Caki2 (cell line): ENCODE results near the gene NCF2. TPM values are rescaled to one million over a fixed set of nuclear protein-coding genes. Genes with fewer than 3 reads are reported as not detected.
A peak's percentile ranks its signal among the peaks of the same experiment; 100 is the strongest.
"Not testable (repeated sequence)": the region's sequence is repeated elsewhere in the genome, so short reads cannot be mapped to it uniquely, and the experiment has no call there.

Experiments
- DNase-seq: peaks from one replicate; pipeline ENCODE4 v3.0.0-alpha.2; 2015; ENCODE audit warnings: low read depth
- in situ Hi-C: cut with HindIII; loops from 2 replicates; pipeline ENCODE4 v1.10.0; 2016; ENCODE audit warnings: low sequenced_read_pairs, low pct_unique_long_range_greater_than_20kb, mixed read lengths
- total RNA-seq: library from RNA; depleted of rRNA; stranded (reverse); fragments of >200 nt; shearing (Covaris generic); gene quantifications from 2 replicates; pipeline ENCODE4 v1.2.3, GENCODE V29; 2014; ENCODE audit warnings: low replicate concordance; rRNA removed

The NCF2 gene
- total RNA-seq = 3.1 and 9.9 TPM in 2 replicates

GRCh38 chr1:183590244-183591191 lies at the start of gene NCF2:
TSS of gene NCF2 (minus strand) at chr1:183590459. CDS start at chr1:183590329, 130 bp downstream.
- in situ Hi-C loops = no loop called here
- no peak for DNase-seq

- in situ Hi-C loops = no loop called here
Measured at GRCh38 chr1:183638649-183639387, 48.6 kb upstream of the NCF2 start.

GRCh38 chr1:183636783-183637182 lies 46.5 kb upstream of the NCF2 start:
- no peak for DNase-seq
- in situ Hi-C loops = no loop called here

More at GRCh38 chr1:183638649-183639387, 48.6 kb upstream of the NCF2 start:
- no peak for DNase-seq

- in situ Hi-C loops = no loop called here
- DNase-seq = no peak
Measured at GRCh38 chr1:183636334-183636682, 46.0 kb upstream of the NCF2 start.

GRCh38 chr1:183635606-183636333 lies 45.5 kb upstream of the NCF2 start, which contains the start of gene ARPC5:
TSS of gene ARPC5 (minus strand) at chr1:183635783. CDS start at chr1:183635659, 124 bp downstream.
- in situ Hi-C loops = no loop called here
- peak; percentile 98 for DNase-seq

GRCh38 chr1:183635099-183635605 lies 44.9 kb upstream of the NCF2 start:
- no peak for DNase-seq
- in situ Hi-C loops = no loop called here

- in situ Hi-C loops = no loop called here
- no peak for DNase-seq
Measured at GRCh38 chr1:183634429-183635065, 44.3 kb upstream of the NCF2 start.

- in situ Hi-C loops = no loop called here
- DNase-seq = peak; percentile 63
Measured at GRCh38 chr1:183633676-183634343, 43.6 kb upstream of the NCF2 start.

- no peak for DNase-seq
- in situ Hi-C loops = no loop called here
Measured at GRCh38 chr1:183632964-183633363, 42.7 kb upstream of the NCF2 start.

GRCh38 chr1:183632114-183632513 lies 41.9 kb upstream of the NCF2 start:
- in situ Hi-C loops = no loop called here

GRCh38 chr1:183630748-183631147 lies 40.5 kb upstream of the NCF2 start:
- DNase-seq = no peak

More at GRCh38 chr1:183632114-183632513, 41.9 kb upstream of the NCF2 start:
- DNase-seq = no peak

GRCh38 chr1:183628537-183628936 lies 38.3 kb upstream of the NCF2 start:
- DNase-seq = no peak
- in situ Hi-C loops = no loop called here

More at GRCh38 chr1:183630748-183631147, 40.5 kb upstream of the NCF2 start:
- in situ Hi-C loops = no loop called here

- in situ Hi-C loops = not testable (repeated sequence)
Measured at GRCh38 chr1:183626236-183626635, 36.0 kb upstream of the NCF2 start.

GRCh38 chr1:183622884-183623785 lies 32.9 kb upstream of the NCF2 start:
- DNase-seq = peak; percentile 71
- in situ Hi-C loops = no loop called here

More at GRCh38 chr1:183626236-183626635, 36.0 kb upstream of the NCF2 start:
- not testable (repeated sequence) for DNase-seq

- in situ Hi-C loops = no loop called here
- DNase-seq = no peak
Measured at GRCh38 chr1:183622013-183622412, 31.8 kb upstream of the NCF2 start.

- in situ Hi-C loops = no loop called here
- no peak for DNase-seq
Measured at GRCh38 chr1:183620311-183620710, 30.1 kb upstream of the NCF2 start.
